H9 (cell line): Measurements from ENCODE around the gene C19orf81. TPM values are rescaled to one million over a fixed set of nuclear protein-coding genes. Genes with fewer than 3 reads are reported as not detected.

Experiments
- DNase-seq: peaks from one replicate; pipeline ENCODE4 v3.0.0-alpha.2; 2017
- H2AFZ ChIP-seq: one replicate; pipeline ENCODE4 v1.6.1; 2013; ENCODE audit warnings: mild to moderate bottlenecking, low read length, control low read depth, moderate library complexity
- H2AK5ac ChIP-seq: 2 replicates; pipeline ENCODE4 v1.6.1; 2013; ENCODE audit warnings: low read length, control low read depth, mixed read lengths; ENCODE audit not compliant: insufficient read length
- H2BK120ac ChIP-seq: one replicate; pipeline ENCODE4 v1.6.1; 2013; ENCODE audit warnings: low read depth, mild to moderate bottlenecking, low read length, control low read depth, inconsistent platforms; ENCODE audit not compliant: poor library complexity, severe bottlenecking
- H2BK12ac ChIP-seq: 2 replicates; pipeline ENCODE4 v1.6.1; 2013; ENCODE audit warnings: low read length, control low read depth, mixed read lengths, low read depth; ENCODE audit not compliant: insufficient read length
- H2BK15ac ChIP-seq: 2 replicates; pipeline ENCODE4 v1.6.1; 2013; ENCODE audit warnings: low read depth, low read length, control low read depth
- H2BK20ac ChIP-seq: one replicate; pipeline ENCODE4 v1.6.1; 2013; ENCODE audit warnings: low read depth, mild to moderate bottlenecking, low read length, control low read depth, inconsistent platforms; ENCODE audit not compliant: poor library complexity, severe bottlenecking
- H2BK5ac ChIP-seq: 2 replicates; pipeline ENCODE4 v1.6.1; 2013; ENCODE audit warnings: low read length, control low read depth, mixed read lengths; ENCODE audit not compliant: insufficient read length
- H3K14ac ChIP-seq: 2 replicates; pipeline ENCODE4 v1.6.1; 2013; ENCODE audit warnings: low read length, control low read depth; ENCODE audit not compliant: insufficient read depth
- H3K18ac ChIP-seq: 2 replicates; pipeline ENCODE4 v1.6.1; 2013; ENCODE audit warnings: low read depth, mild to moderate bottlenecking, mixed read lengths, low read length, control low read depth; ENCODE audit not compliant: insufficient read length
- H3K23ac ChIP-seq: 2 replicates; pipeline ENCODE4 v1.6.1; 2013; ENCODE audit warnings: low read length, control low read depth, mixed read lengths, low read depth; ENCODE audit not compliant: insufficient read length
- H3K23me2 ChIP-seq: 2 replicates; pipeline ENCODE4 v1.6.1; 2013; ENCODE audit warnings: low read depth, mild to moderate bottlenecking, mixed read lengths, low read length, control low read depth; ENCODE audit not compliant: insufficient read length, poor library complexity, severe bottlenecking
- H3K27ac ChIP-seq: 2 replicates; pipeline ENCODE4 v1.5.1; 2013; ENCODE audit warnings: low read length, control low read depth, mixed read lengths, low read depth; ENCODE audit not compliant: insufficient read length
- H3K27me3 ChIP-seq: 2 replicates; pipeline ENCODE4 v1.6.1; 2013; ENCODE audit warnings: low read length, control low read depth, inconsistent platforms; ENCODE audit not compliant: insufficient read depth
- H3K4ac ChIP-seq: 2 replicates; pipeline ENCODE4 v1.6.1; 2013; ENCODE audit warnings: low read depth, mild to moderate bottlenecking, control low read depth, inconsistent platforms, low read length, moderate library complexity
- H3K4me1 ChIP-seq: 2 replicates; pipeline ENCODE4 v1.6.1; 2013; ENCODE audit warnings: low read length, control low read depth, inconsistent platforms; ENCODE audit not compliant: insufficient read depth
- H3K4me2 ChIP-seq: 2 replicates; pipeline ENCODE4 v1.6.1; 2013; ENCODE audit warnings: low read length, control low read depth, mixed read lengths; ENCODE audit not compliant: insufficient read length, insufficient read depth
- H3K56ac ChIP-seq: 2 replicates; pipeline ENCODE4 v1.6.1; 2013; ENCODE audit warnings: low read depth, mild to moderate bottlenecking, mixed read lengths, low read length, control low read depth; ENCODE audit not compliant: insufficient read length
- H3K79me1 ChIP-seq: 2 replicates; pipeline ENCODE4 v1.6.1; 2013; ENCODE audit warnings: low read depth, mild to moderate bottlenecking, moderate library complexity, low read length, control low read depth, inconsistent platforms; ENCODE audit not compliant: insufficient read depth, poor library complexity, severe bottlenecking
- H3K79me2 ChIP-seq: 2 replicates; pipeline ENCODE4 v1.6.1; 2013; ENCODE audit warnings: low read length, control low read depth, inconsistent platforms; ENCODE audit not compliant: insufficient read depth
- H3K9ac ChIP-seq: 2 replicates; pipeline ENCODE4 v1.6.1; 2013; ENCODE audit warnings: low read length, control low read depth, mixed read lengths; ENCODE audit not compliant: insufficient read length; ENCODE audit errors: extremely low read depth
- H3K9me3 ChIP-seq: one replicate; pipeline ENCODE4 v1.6.1; 2013; ENCODE audit warnings: low read depth, low read length, inconsistent platforms; ENCODE audit not compliant: control insufficient read depth
- H3T11ph ChIP-seq: one replicate; pipeline ENCODE4 v1.6.1; 2013; ENCODE audit warnings: mild to moderate bottlenecking, low read length, control low read depth, inconsistent platforms
- H4K20me1 ChIP-seq: one replicate; pipeline ENCODE4 v1.6.1; 2013; ENCODE audit not compliant: control insufficient read depth, insufficient read length, insufficient read depth
- H4K5ac ChIP-seq: 2 replicates; pipeline ENCODE4 v1.6.1; 2013; ENCODE audit warnings: low read depth, mild to moderate bottlenecking, mixed read lengths, low read length, control low read depth; ENCODE audit not compliant: insufficient read length
- H4K8ac ChIP-seq: replicated peaks from 2 replicates; pipeline ENCODE4 v1.6.1; 2013; ENCODE audit warnings: low read length, control low read depth, mixed read lengths, low read depth; ENCODE audit not compliant: insufficient read length
- H4K91ac ChIP-seq: 2 replicates; pipeline ENCODE4 v1.6.1; 2013; ENCODE audit warnings: low read depth, mild to moderate bottlenecking, moderate library complexity, mixed read lengths, low read length, control low read depth; ENCODE audit not compliant: insufficient read length
- H3K27ac Mint-ChIP-seq, 3 experiments: 2 replicates in 2 of 3; 3 replicates in 1 of 3; pipeline ENCODE4 v1.8.0; 2020 to 2021; ENCODE audit warnings: mixed read lengths in 3 of 3, mild to moderate bottlenecking in 1 of 3, moderate library complexity in 1 of 3
- H3K27me3 Mint-ChIP-seq: 2 replicates; pipeline ENCODE4 v1.8.0; 2021; ENCODE audit warnings: low read depth, mild to moderate bottlenecking, moderate library complexity, mixed read lengths
- H3K36me3 Mint-ChIP-seq, 3 experiments: 2 replicates in 2 of 3; 3 replicates in 1 of 3; pipeline ENCODE4 v1.8.0; 2020 to 2021; ENCODE audit warnings: low read depth in 3 of 3, mixed read lengths in 3 of 3; ENCODE audit not compliant: insufficient read depth in 1 of 3
- H3K4me1 Mint-ChIP-seq, 2 experiments: 2 replicates each; pipeline ENCODE4 v1.8.0; 2020; ENCODE audit warnings: mixed read lengths in 2 of 2
- H3K4me3 Mint-ChIP-seq, 2 experiments: 2 replicates in 1 of 2; 3 replicates in 1 of 2; pipeline ENCODE4 v1.8.0; 2020 to 2021; ENCODE audit warnings: mild to moderate bottlenecking in 2 of 2, mixed read lengths in 2 of 2, moderate library complexity in 1 of 2
- H3K9me3 Mint-ChIP-seq, 2 experiments: 2 replicates in 1 of 2; 3 replicates in 1 of 2; pipeline ENCODE4 v1.8.0; 2020; ENCODE audit warnings: mild to moderate bottlenecking in 2 of 2, mixed read lengths in 2 of 2, moderate library complexity in 1 of 2
- WGBS: extraction: QIAGEN DNeasy Blood & Tissue Kit; methylation state at CpG from one replicate; pipeline ENCODE4 v1.1.7; 2013; ENCODE audit warnings: missing lambda C conversion rate, low lambda C conversion rate, mixed read lengths; ENCODE audit not compliant: insufficient read length; ENCODE audit errors: extremely low coverage; 5-methylcytosine and 5-hydroxymethylcytosine counted together
- total RNA-seq: library from RNA; stranded (reverse); gene quantifications from 2 replicates; pipeline ENCODE4 v1.2.1, GENCODE V29; 2021
- TF ChIP-seq, protein P1 (sequence below): fragments of 200-600 bp; sonication (generic); conservative IDR thresholded peaks from 3 replicates; pipeline ENCODE4 v1.8.0; 2021; ENCODE audit warnings: antibody characterized with exemption, mild to moderate bottlenecking

Gene C19orf81
- total RNA-seq, 1 experiment from 2014 or later: 11.0 TPM

DNA sequence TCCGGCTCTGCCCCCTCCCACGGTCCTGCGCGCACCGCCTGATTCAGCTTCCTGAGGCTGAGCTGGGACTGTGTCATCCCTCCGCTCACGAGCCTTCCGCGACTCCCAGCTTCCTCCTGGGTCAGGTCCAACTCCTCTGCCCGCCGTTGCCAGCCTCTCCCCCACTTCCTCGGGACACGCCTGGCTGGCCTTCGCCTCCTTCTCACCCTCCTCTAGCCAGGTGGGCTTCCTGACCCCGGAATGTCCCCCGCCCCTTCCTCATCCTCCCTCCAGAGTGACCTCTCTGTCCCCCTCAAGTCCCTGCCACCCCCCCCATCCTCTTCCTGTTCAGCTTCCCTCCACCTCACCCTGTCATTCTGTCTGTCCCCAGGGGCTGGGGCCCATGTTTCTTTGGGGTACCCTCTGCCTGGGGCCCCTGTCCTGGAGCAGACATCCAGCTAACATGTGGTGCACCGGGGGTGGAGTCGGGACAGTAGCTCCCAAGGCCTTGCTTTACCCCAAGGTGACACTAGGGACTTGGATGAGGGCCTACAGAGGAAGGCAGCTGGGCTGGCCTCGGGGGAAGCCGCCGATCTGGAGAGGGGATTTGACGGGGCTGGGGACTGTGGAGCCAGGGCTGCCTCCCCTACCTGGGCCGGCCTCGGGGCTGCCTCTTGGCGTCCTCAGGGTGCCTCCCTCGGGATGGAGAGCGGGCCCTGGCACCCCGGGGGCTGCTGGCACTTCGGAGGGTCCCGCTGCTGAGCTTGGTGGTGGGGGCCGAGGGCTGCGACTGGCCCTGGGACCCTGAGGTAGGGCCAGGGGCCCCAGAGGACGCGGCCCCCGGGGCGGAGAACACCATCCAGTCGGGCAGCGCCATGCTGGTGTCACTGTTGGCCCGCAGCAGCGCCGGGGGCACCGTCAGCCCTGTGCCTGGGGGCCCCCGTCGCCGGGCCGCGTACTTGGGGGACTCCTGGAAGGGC is 53.9 kb downstream of the C19orf81 start:
- H3K9me3 Mint-ChIP-seq: no peaks in the 10 kb centered on the region
- TF ChIP-seq, protein P1, sequence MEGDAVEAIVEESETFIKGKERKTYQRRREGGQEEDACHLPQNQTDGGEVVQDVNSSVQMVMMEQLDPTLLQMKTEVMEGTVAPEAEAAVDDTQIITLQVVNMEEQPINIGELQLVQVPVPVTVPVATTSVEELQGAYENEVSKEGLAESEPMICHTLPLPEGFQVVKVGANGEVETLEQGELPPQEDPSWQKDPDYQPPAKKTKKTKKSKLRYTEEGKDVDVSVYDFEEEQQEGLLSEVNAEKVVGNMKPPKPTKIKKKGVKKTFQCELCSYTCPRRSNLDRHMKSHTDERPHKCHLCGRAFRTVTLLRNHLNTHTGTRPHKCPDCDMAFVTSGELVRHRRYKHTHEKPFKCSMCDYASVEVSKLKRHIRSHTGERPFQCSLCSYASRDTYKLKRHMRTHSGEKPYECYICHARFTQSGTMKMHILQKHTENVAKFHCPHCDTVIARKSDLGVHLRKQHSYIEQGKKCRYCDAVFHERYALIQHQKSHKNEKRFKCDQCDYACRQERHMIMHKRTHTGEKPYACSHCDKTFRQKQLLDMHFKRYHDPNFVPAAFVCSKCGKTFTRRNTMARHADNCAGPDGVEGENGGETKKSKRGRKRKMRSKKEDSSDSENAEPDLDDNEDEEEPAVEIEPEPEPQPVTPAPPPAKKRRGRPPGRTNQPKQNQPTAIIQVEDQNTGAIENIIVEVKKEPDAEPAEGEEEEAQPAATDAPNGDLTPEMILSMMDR: no peak
- no peak overlapping the region for H2AFZ ChIP-seq

More for the DNA sequence above, 53.9 kb downstream of the C19orf81 start:
- Histone ChIP-seq H3K9ac (no peak overlapping the region), H3K18ac (no peak overlapping the region), H3K4me2 (no peak overlapping the region), H3K56ac (no peak overlapping the region), H3K4me1 (0 out of 2 replicates have a peak, but pooled peaks cover 3% of the 10 kb centered on the region), H3T11ph (no peak overlapping the region), H2BK15ac (no peak overlapping the region), H4K5ac (no peak overlapping the region), H3K79me1 (no peaks in the 10 kb centered on the region), H2BK5ac (no peak overlapping the region), H3K79me2 (no peaks in the 10 kb centered on the region), H3K23ac (no peak overlapping the region), H4K91ac (no peak overlapping the region), H4K8ac (no peak overlapping the region), H3K14ac (no peak overlapping the region), H2BK20ac (no peak overlapping the region), H3K27me3 (peaks cover 13% of the 10 kb centered on the region; the same call in 1 of the 2 replicates), H3K4ac (no peak overlapping the region), H3K9me3 (no peaks in the 10 kb centered on the region), H2AK5ac (no peak overlapping the region), H2BK120ac (no peak overlapping the region), H3K27ac (no peak overlapping the region), H2BK12ac (no peak overlapping the region), H3K23me2 (no peaks in the 10 kb centered on the region), H4K20me1 (no peaks in the 10 kb centered on the region)
- peaks cover 6 to 16% of the 10 kb centered on the region in 2 experiments for H3K4me1 Mint-ChIP-seq
- no peaks in the 10 kb centered on the region for H3K36me3 Mint-ChIP-seq
- no peak for DNase-seq
- H3K27ac Mint-ChIP-seq: no peak overlapping the region
- peaks cover 82% of the 10 kb centered on the region for H3K27me3 Mint-ChIP-seq
- no peak overlapping the region for H3K4me3 Mint-ChIP-seq
- WGBS: no CpG with 5 or more reads among the region's 47 CpGs
